Measurements from ENCODE around the gene FSIP1.

- TF ChIP-seq CTCF (IDR thresholded peaks at IDR 0.05) = no peak
- TF ChIP-seq USF2 (CRISPR knock-in tag; IDR thresholded peaks at IDR 0.05) = no peak
- no peak for TF ChIP-seq NR1H2 (CRISPR knock-in tag; IDR thresholded peaks at IDR 0.05)
- no peak for TF ChIP-seq CBFB (CRISPR knock-in tag; IDR thresholded peaks at IDR 0.05; ENCODE audit: low read depth)
- no peak for TF ChIP-seq CREB1 (CRISPR knock-in tag; IDR thresholded peaks at IDR 0.05)
- TF ChIP-seq MYBL2 (CRISPR knock-in tag; IDR thresholded peaks at IDR 0.05) = no peak
- no peak for TF ChIP-seq MAX (CRISPR knock-in tag; IDR thresholded peaks at IDR 0.05)
These were observed 34.4 kb downstream of the FSIP1 start for GRCh38 chr15:39748276-39748675.
